PC-3 (cell line): ENCODE results near the gene ANKS1A. TPM values are rescaled to one million over a fixed set of nuclear protein-coding genes. Genes with fewer than 3 reads are reported as not detected.

Experiments
- ATAC-seq: fragments of 200-7000 bp; cut with Tn5 transposase; 2 replicates; pipeline ENCODE4 v1.9.1; 2020; ENCODE audit warnings: mild to moderate bottlenecking, moderate library complexity
- BruUV-seq: library from RNA; stranded (reverse); fragments of 400-500 nt; replicated peaks from 2 replicates; lab custom pipeline; 2021; lab: Mats Ljungman, UMichigan
- CTCF ChIA-PET: fragments of 300-600 bp; sonication (Branson Sonifier 250); formaldehyde crosslinking; loops from one replicate; lab custom pipeline; 2022; ENCODE audit warnings: antibody characterized with exemption; lab: Charles Lee
- POLR2A ChIA-PET: fragments of 300-600 bp; sonication (Branson Sonifier 250); formaldehyde crosslinking; loops from one replicate; lab custom pipeline; 2022; ENCODE audit warnings: antibody characterized with exemption; ENCODE audit not compliant: unreplicated experiment; lab: Charles Lee
- DNase-seq: peaks from one replicate; pipeline ENCODE4 v3.0.0-alpha.2; 2015
- H2AFZ ChIP-seq: fragments of 300-600 bp; sonication (generic); 2 replicates; pipeline ENCODE4 v1.6.0; 2016; ENCODE audit warnings: antibody characterized with exemption, low read length
- H3F3A ChIP-seq: fragments of 300-600 bp; sonication (generic); one replicate; pipeline ENCODE4 v1.6.0; 2017; ENCODE audit warnings: antibody characterized with exemption, low read length, control low read depth, mild to moderate bottlenecking; ENCODE audit not compliant: unreplicated experiment
- H3K27ac ChIP-seq: fragments of 300-600 bp; sonication (generic); 2 replicates; pipeline ENCODE4 v1.5.1; 2016; ENCODE audit warnings: mild to moderate bottlenecking, low read length
- H3K27me3 ChIP-seq: fragments of 300-600 bp; sonication (generic); 2 replicates; pipeline ENCODE4 v1.6.1; 2016; ENCODE audit warnings: low read length, mixed read lengths
- H3K36me3 ChIP-seq: fragments of 300-600 bp; sonication (generic); 2 replicates; pipeline ENCODE4 v1.6.1; 2016; ENCODE audit warnings: low read depth, mixed run types, low read length, mixed read lengths
- H3K4me1 ChIP-seq: fragments of 300-600 bp; sonication (generic); 2 replicates; pipeline ENCODE4 v1.5.1; 2016; ENCODE audit warnings: low read length; ENCODE audit not compliant: insufficient read depth
- H3K4me2 ChIP-seq: fragments of 300-600 bp; sonication (generic); 2 replicates; pipeline ENCODE4 v1.6.0; 2016; ENCODE audit warnings: low read length
- H3K4me3 ChIP-seq: fragments of 300-600 bp; sonication (generic); 2 replicates; pipeline ENCODE4 v1.5.1; 2016; ENCODE audit warnings: mild to moderate bottlenecking, low read length, mixed read lengths
- H3K79me2 ChIP-seq: fragments of 300-600 bp; sonication (generic); 2 replicates; pipeline ENCODE4 v1.6.1; 2017; ENCODE audit warnings: low read length, mixed read lengths
- H3K9ac ChIP-seq: fragments of 300-600 bp; sonication (generic); 2 replicates; pipeline ENCODE4 v1.6.0; 2016; ENCODE audit warnings: mild to moderate bottlenecking, low read length
- H3K9me2 ChIP-seq: fragments of 300-600 bp; sonication (generic); replicated peaks from 2 replicates; pipeline ENCODE4 v1.6.1; 2016; ENCODE audit warnings: mixed run types, low read length, mixed read lengths
- H3K9me3 ChIP-seq: fragments of 300-600 bp; sonication (generic); 2 replicates; pipeline ENCODE4 v1.6.1; 2016; ENCODE audit warnings: low read length, mixed read lengths
- H4K20me1 ChIP-seq: fragments of 300-600 bp; sonication (generic); 2 replicates; pipeline ENCODE4 v1.6.1; 2016; ENCODE audit warnings: low read length, mixed read lengths
- CTCF ChIP-seq: fragments of 300-600 bp; sonication (generic); conservative IDR thresholded peaks from 2 replicates; pipeline ENCODE4 v1.5.1; 2017; ENCODE audit warnings: antibody characterized with exemption, low read depth, mild to moderate bottlenecking, low read length
- EZH2 ChIP-seq: fragments of 300-600 bp; sonication (generic); IDR thresholded peaks from one replicate; pipeline ENCODE4 v1.6.1; 2017; ENCODE audit warnings: antibody characterized with exemption, mild to moderate bottlenecking, low read length; ENCODE audit not compliant: unreplicated experiment
- EZH2phosphoT487 ChIP-seq: fragments of 300-600 bp; sonication (generic); IDR thresholded peaks from 2 replicates; pipeline ENCODE4 v1.6.1; 2018; ENCODE audit warnings: mild to moderate bottlenecking, antibody characterized with exemption, low read length, borderline replicate concordance
- intact Hi-C: fragments of 100-400 bp; cut with micrococcal nuclease; formaldehyde crosslinking; loops from 2 replicates; pipeline ENCODE4 v1.9.0; 2023
- total RNA-seq: library from RNA; depleted of rRNA; stranded (reverse); fragments of >200 nt; gene quantifications from 2 replicates; pipeline ENCODE4 v1.2.3, GENCODE V29; 2014

Gene ANKS1A
- total RNA-seq, 1 experiment from 2014 or later: 18.8 TPM

GRCh38 chr6:35044145-35044745 is 155.2 kb downstream of the ANKS1A start:
- POLR2A ChIA-PET: no interaction called here
- peak; percentile 91 for ATAC-seq

GRCh38 chr6:35044761-35045421 is 155.8 kb downstream of the ANKS1A start:
- Histone ChIP-seq H2AFZ (peak overlapping the region; percentile 11), H3K9ac (peak overlapping the region; percentile 3), H3F3A (no peaks in the 10 kb centered on the region), H3K9me3 (no peaks in the 10 kb centered on the region), H3K4me1 (peaks cover 16% of the 10 kb centered on the region), H3K27me3 (no peaks in the 10 kb centered on the region), H3K79me2 (no peaks in the 10 kb centered on the region), H3K9me2 (no peaks in the 10 kb centered on the region), H4K20me1 (no peaks in the 10 kb centered on the region), H3K4me2 (peak overlapping the region; percentile 49), H3K36me3 (no peaks in the 10 kb centered on the region), H3K27ac (peak overlapping the region; percentile 56), H3K4me3 (peak overlapping the region; percentile 4; the same call in 1 of the 2 replicates)
- ChIA-PET POLR2A (no interaction called here), CTCF (interaction anchor here (0.8 to 1.0 kb wide), 2 partner anchors 58 to 160 kb away, joined by 3 read pairs; no protein-coding TSS in a partner anchor)
- BruUV-seq: no TSS peak
- no peak for TF ChIP-seq EZH2
- intact Hi-C loops: loop anchor here (2.0 kb wide), 1 partner anchor 58 kb away; no protein-coding TSS in a partner anchor
- ATAC-seq: peak; percentile 65
- peak; percentile 33 for DNase-seq

More at GRCh38 chr6:35044145-35044745, 155.2 kb downstream of the ANKS1A start:
- no peaks in the 10 kb centered on the region for H3K9me3 ChIP-seq
- H3K9me2 ChIP-seq: no peaks in the 10 kb centered on the region
- H4K20me1 ChIP-seq: no peaks in the 10 kb centered on the region
- intact Hi-C loops: loop anchor here (2.0 kb wide), 1 partner anchor 57 kb away; no protein-coding TSS in a partner anchor
- H3K79me2 ChIP-seq: no peaks in the 10 kb centered on the region
- peak overlapping the region; percentile 4; the same call in 1 of the 2 replicates for H3K4me3 ChIP-seq
- no peaks in the 10 kb centered on the region for H3F3A ChIP-seq
- no peaks in the 10 kb centered on the region for H3K27me3 ChIP-seq
- peak overlapping the region; percentile 11 for H2AFZ ChIP-seq
- no TSS peak for BruUV-seq
- H3K4me1 ChIP-seq: peaks cover 16% of the 10 kb centered on the region
- DNase-seq: peak; percentile 65
- TF ChIP-seq EZH2phosphoT487: no peak
- no peak for TF ChIP-seq CTCF
- no peaks in the 10 kb centered on the region for H3K36me3 ChIP-seq
- peak overlapping the region; percentile 56 for H3K27ac ChIP-seq
- H3K9ac ChIP-seq: peak overlapping the region; percentile 3
- CTCF ChIA-PET: interaction anchor here (0.8 to 1.0 kb wide), 2 partner anchors 57 to 161 kb away, joined by 3 read pairs; no protein-coding TSS in a partner anchor
- peak overlapping the region; percentile 49 for H3K4me2 ChIP-seq

- Histone ChIP-seq H3K9me2 (no peaks in the 10 kb centered on the region), H3F3A (no peaks in the 10 kb centered on the region), H3K9ac (no peak overlapping the region), H3K27ac (no peak overlapping the region), H3K4me2 (no peak overlapping the region), H2AFZ (no peak overlapping the region), H3K36me3 (no peaks in the 10 kb centered on the region), H3K4me1 (peaks cover 16% of the 10 kb centered on the region), H3K27me3 (no peaks in the 10 kb centered on the region), H3K9me3 (no peaks in the 10 kb centered on the region), H3K4me3 (no peak overlapping the region), H3K79me2 (no peaks in the 10 kb centered on the region), H4K20me1 (no peaks in the 10 kb centered on the region)
- no peak for TF ChIP-seq EZH2
- TF ChIP-seq CTCF: no peak
- no peak for TF ChIP-seq EZH2phosphoT487
- no TSS peak for BruUV-seq
- ATAC-seq (no peak), DNase-seq (no peak)
- POLR2A ChIA-PET: no interaction called here
- CTCF ChIA-PET: no interaction called here
- intact Hi-C loops: no loop called here
Measured at GRCh38 chr6:35046103-35046502, 157.0 kb downstream of the ANKS1A start.
